ENCODE measurements around the gene SLC25A18. TPM values are rescaled to one million over a fixed set of nuclear protein-coding genes. Genes with fewer than 3 reads are reported as not detected.

Gene SLC25A18
- total RNA-seq, 1 experiment from 2014 or later: 3.9 TPM

GRCh38 chr22:17612057-17612456 is 48.8 kb downstream of the SLC25A18 start:
- ChIA-PET POLR2A (interaction anchor here (0.6 kb wide), 1 partner anchor 9 kb away, joined by 14 read pairs; no protein-coding TSS in a partner anchor), CTCF (no interaction called here)
- BruUV-seq (replicated peaks): no TSS peak
- TF ChIP-seq, protein P1, sequence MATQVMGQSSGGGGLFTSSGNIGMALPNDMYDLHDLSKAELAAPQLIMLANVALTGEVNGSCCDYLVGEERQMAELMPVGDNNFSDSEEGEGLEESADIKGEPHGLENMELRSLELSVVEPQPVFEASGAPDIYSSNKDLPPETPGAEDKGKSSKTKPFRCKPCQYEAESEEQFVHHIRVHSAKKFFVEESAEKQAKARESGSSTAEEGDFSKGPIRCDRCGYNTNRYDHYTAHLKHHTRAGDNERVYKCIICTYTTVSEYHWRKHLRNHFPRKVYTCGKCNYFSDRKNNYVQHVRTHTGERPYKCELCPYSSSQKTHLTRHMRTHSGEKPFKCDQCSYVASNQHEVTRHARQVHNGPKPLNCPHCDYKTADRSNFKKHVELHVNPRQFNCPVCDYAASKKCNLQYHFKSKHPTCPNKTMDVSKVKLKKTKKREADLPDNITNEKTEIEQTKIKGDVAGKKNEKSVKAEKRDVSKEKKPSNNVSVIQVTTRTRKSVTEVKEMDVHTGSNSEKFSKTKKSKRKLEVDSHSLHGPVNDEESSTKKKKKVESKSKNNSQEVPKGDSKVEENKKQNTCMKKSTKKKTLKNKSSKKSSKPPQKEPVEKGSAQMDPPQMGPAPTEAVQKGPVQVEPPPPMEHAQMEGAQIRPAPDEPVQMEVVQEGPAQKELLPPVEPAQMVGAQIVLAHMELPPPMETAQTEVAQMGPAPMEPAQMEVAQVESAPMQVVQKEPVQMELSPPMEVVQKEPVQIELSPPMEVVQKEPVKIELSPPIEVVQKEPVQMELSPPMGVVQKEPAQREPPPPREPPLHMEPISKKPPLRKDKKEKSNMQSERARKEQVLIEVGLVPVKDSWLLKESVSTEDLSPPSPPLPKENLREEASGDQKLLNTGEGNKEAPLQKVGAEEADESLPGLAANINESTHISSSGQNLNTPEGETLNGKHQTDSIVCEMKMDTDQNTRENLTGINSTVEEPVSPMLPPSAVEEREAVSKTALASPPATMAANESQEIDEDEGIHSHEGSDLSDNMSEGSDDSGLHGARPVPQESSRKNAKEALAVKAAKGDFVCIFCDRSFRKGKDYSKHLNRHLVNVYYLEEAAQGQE (IDR thresholded peaks at IDR 0.05; ENCODE audit: insufficient read depth in 1 of 2, low read depth in 2 of 2, low read length in 1 of 2): no peak
- TF ChIP-seq TCF7L2 (IDR thresholded peaks at IDR 0.05; ENCODE audit: low read depth, low read length) (no peak), POLR2AphosphoS5 (IDR thresholded peaks at IDR 0.05; ENCODE audit: low read depth, low read length) (no peak)
- TF ChIP-seq, protein P2, sequence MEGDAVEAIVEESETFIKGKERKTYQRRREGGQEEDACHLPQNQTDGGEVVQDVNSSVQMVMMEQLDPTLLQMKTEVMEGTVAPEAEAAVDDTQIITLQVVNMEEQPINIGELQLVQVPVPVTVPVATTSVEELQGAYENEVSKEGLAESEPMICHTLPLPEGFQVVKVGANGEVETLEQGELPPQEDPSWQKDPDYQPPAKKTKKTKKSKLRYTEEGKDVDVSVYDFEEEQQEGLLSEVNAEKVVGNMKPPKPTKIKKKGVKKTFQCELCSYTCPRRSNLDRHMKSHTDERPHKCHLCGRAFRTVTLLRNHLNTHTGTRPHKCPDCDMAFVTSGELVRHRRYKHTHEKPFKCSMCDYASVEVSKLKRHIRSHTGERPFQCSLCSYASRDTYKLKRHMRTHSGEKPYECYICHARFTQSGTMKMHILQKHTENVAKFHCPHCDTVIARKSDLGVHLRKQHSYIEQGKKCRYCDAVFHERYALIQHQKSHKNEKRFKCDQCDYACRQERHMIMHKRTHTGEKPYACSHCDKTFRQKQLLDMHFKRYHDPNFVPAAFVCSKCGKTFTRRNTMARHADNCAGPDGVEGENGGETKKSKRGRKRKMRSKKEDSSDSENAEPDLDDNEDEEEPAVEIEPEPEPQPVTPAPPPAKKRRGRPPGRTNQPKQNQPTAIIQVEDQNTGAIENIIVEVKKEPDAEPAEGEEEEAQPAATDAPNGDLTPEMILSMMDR (IDR thresholded peaks at IDR 0.05): no peak
- Histone ChIP-seq H3K36me3 (ENCODE audit: control insufficient read depth, insufficient read depth, low read length) (peaks cover 38% of the 10 kb centered on the region), H3K27me3 (ENCODE audit: control insufficient read depth, insufficient read depth, low read length) (no peaks in the 10 kb centered on the region), H3K4me3 (ENCODE audit: low read depth in 2 of 2, low read length in 2 of 2) (no peak overlapping the region), H3K27ac (ENCODE audit: low read length) (no peak overlapping the region), H3K9me3 (ENCODE audit: control insufficient read depth, insufficient read depth, low read depth, low read length) (no peaks in the 10 kb centered on the region), H3K4me1 (ENCODE audit: control insufficient read depth, insufficient read depth, low read length) (no peaks in the 10 kb centered on the region)
- in situ Hi-C loops (cut with HindIII; ENCODE audit: low pct_unique_long_range_greater_than_20kb, low sequenced_read_pairs): no loop called here
- intact Hi-C loops (cut with micrococcal nuclease; ENCODE audit: unreplicated experiment): no loop called here
- DNase-seq (ENCODE audit: low read depth, low spot score) (no peak), ATAC-seq (no peak)

- POLR2A ChIA-PET: no interaction called here
- DNase-seq (ENCODE audit: low read depth, low spot score): no peak
- in situ Hi-C loops (cut with HindIII; ENCODE audit: low pct_unique_long_range_greater_than_20kb, low sequenced_read_pairs) (no loop called here), intact Hi-C loops (cut with micrococcal nuclease; ENCODE audit: unreplicated experiment) (no loop called here)
- H3K9me3 ChIP-seq (ENCODE audit: control insufficient read depth, insufficient read depth, low read depth, low read length): no peaks in the 10 kb centered on the region
- BruUV-seq (replicated peaks): no TSS peak
- no peak overlapping the region for H3K27ac ChIP-seq (ENCODE audit: low read length)
- no peaks in the 10 kb centered on the region for H3K27me3 ChIP-seq (ENCODE audit: control insufficient read depth, insufficient read depth, low read length)
- TF ChIP-seq SIN3A (IDR thresholded peaks at IDR 0.05; ENCODE audit: borderline replicate concordance, insufficient read depth, low read depth, low read length): no peak
- TF ChIP-seq POLR2AphosphoS5 (IDR thresholded peaks at IDR 0.05; ENCODE audit: low read depth, low read length): no peak
- TF ChIP-seq TCF7L2 (IDR thresholded peaks at IDR 0.05; ENCODE audit: low read depth, low read length): no peak
- TF ChIP-seq, protein P1 (IDR thresholded peaks at IDR 0.05; ENCODE audit: insufficient read depth in 1 of 2, low read depth in 2 of 2, low read length in 1 of 2): no peak
- TF ChIP-seq, protein P2 (IDR thresholded peaks at IDR 0.05): no peak
- H3K36me3 ChIP-seq (ENCODE audit: control insufficient read depth, insufficient read depth, low read length): peaks cover 35% of the 10 kb centered on the region
- H3K4me3 ChIP-seq (ENCODE audit: low read depth in 2 of 2, low read length in 2 of 2): no peak overlapping the region
- CTCF ChIA-PET: no interaction called here
- H3K4me1 ChIP-seq (ENCODE audit: control insufficient read depth, insufficient read depth, low read length): no peaks in the 10 kb centered on the region
- no peak for ATAC-seq
These were observed 50.0 kb downstream of the SLC25A18 start for GRCh38 chr22:17613280-17613679.

All from Panc1 (cell line).